ENCODE data around the gene DNAJC17.

- TF ChIP-seq EZH2 (IDR thresholded peaks at IDR 0.05; ENCODE audit: borderline replicate concordance, low read length) (no peak), CTCF (IDR thresholded peaks at IDR 0.05; ENCODE audit: low read length) (no peak)
These were observed 63.1 kb downstream of the DNAJC17 start for GRCh38 chr15:40743921-40744814.

All from OCI-LY1 (cell line).